CD4-positive, alpha-beta T cell treated with Interleukin-15 for 1 hour (primary cell): ENCODE results near the gene MLEC.
A peak's percentile ranks its signal among the peaks of the same experiment; 100 is the strongest.
"Not testable (repeated sequence)": the region's sequence is repeated elsewhere in the genome, so short reads cannot be mapped to it uniquely, and the experiment has no call there.

Experiments used
- DNase-seq: peaks from one replicate; pipeline ENCODE4 v3.0.0-alpha.2; 2020

Gene MLEC

GRCh38 chr12:120724720-120725119 lies 37.8 kb downstream of the MLEC start:
- DNase-seq = no peak

GRCh38 chr12:120725151-120725658 lies 38.3 kb downstream of the MLEC start:
- no peak for DNase-seq

- DNase-seq = peak; percentile 88
Measured at GRCh38 chr12:120725659-120726509, 38.9 kb downstream of the MLEC start, which contains the start of gene ACADS. Gene ACADS (plus strand): TSS chr12:120725826. CDS start chr12:120725886, 60 bp downstream.

- no peak for DNase-seq
Measured at GRCh38 chr12:120726510-120726793, 39.5 kb downstream of the MLEC start.

- DNase-seq = no peak
Measured at GRCh38 chr12:120726961-120727360, 40.0 kb downstream of the MLEC start.

- not testable (repeated sequence) for DNase-seq
Measured at GRCh38 chr12:120732198-120732597, 45.2 kb downstream of the MLEC start.

- DNase-seq = no peak
Measured at GRCh38 chr12:120733574-120733973, 46.6 kb downstream of the MLEC start.

- DNase-seq = no peak
Measured at GRCh38 chr12:120734210-120734609, 47.3 kb downstream of the MLEC start.

- no peak for DNase-seq
Measured at GRCh38 chr12:120735181-120735580, 48.2 kb downstream of the MLEC start.

- DNase-seq = no peak
Measured at GRCh38 chr12:120736404-120737331, 49.7 kb downstream of the MLEC start.

GRCh38 chr12:120737557-120738251 lies 50.8 kb downstream of the MLEC start:
- no peak for DNase-seq

- DNase-seq = no peak
Measured at GRCh38 chr12:120738252-120739030, 51.5 kb downstream of the MLEC start.

- DNase-seq = no peak
Measured at GRCh38 chr12:120739031-120739762, 52.2 kb downstream of the MLEC start.

- DNase-seq = no peak
Measured at GRCh38 chr12:120739821-120740613, 53.1 kb downstream of the MLEC start.

- no peak for DNase-seq
Measured at GRCh38 chr12:120740871-120741270, 53.9 kb downstream of the MLEC start.

- DNase-seq = no peak
Measured at GRCh38 chr12:120741476-120742421, 54.8 kb downstream of the MLEC start.

GRCh38 chr12:120744922-120745493 lies 58.1 kb downstream of the MLEC start:
- DNase-seq = no peak

- no peak for DNase-seq
Measured at GRCh38 chr12:120748242-120748641, 61.3 kb downstream of the MLEC start.

GRCh38 chr12:120749256-120749655 lies 62.3 kb downstream of the MLEC start:
- no peak for DNase-seq
